HG03575 (cell line): ENCODE data around the gene CCDC86.
"Not testable (repeated sequence)": the region's sequence is repeated elsewhere in the genome, so short reads cannot be mapped to it uniquely, and the experiment has no call there.

Experiments used
- ATAC-seq: cut with Tn5 transposase; IDR thresholded peaks from one replicate; pipeline ENCODE4 v1.9.1; 2021; ENCODE audit not compliant: unreplicated experiment, insufficient number of reproducible peaks, low FRiP score; ENCODE audit errors: extremely low read depth

CCDC86 gene

DNA sequence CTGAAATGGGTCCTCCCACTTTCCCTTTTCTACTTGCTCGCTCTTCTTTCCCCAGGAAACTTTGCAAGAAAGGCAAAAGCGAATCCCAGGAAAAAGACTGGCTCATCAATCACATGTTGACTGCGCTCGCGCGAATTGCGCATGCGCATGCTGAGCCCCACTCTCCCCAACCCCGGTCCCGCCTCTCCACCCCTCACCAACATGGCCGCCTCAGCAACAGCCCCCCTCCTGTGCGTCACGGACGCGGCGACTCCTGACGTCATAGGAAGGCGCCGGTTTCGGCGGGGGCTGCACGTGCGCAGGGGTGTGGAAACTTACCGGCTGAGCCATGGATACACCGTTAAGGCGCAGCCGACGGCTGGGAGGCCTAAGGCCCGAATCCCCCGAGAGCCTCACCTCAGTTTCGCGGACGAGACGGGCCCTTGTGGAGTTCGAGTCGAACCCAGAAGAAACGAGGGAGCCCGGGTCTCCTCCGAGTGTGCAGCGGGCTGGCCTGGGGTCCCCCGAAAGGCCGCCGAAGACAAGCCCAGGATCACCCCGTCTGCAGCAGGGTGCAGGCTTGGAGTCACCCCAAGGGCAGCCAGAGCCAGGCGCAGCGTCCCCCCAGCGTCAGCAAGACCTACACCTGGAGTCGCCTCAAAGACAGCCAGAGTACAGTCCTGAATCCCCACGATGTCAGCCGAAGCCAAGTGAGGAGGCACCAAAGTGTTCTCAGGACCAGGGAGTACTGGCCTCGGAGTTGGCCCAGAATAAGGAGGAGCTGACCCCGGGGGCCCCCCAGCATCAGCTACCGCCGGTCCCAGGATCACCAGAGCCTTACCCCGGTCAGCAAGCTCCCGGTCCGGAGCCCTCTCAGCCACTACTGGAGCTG, at the start of gene CCDC86:
CCDC86 (plus strand) TSS at position 317 of the 871 bp plus-strand sequence; CDS start at position 329, 12 bp downstream.
- ATAC-seq = no peak

- no peak for ATAC-seq
Observed at GRCh38 chr11:60792521-60792920, 49.4 kb upstream of the CCDC86 start.

DNA sequence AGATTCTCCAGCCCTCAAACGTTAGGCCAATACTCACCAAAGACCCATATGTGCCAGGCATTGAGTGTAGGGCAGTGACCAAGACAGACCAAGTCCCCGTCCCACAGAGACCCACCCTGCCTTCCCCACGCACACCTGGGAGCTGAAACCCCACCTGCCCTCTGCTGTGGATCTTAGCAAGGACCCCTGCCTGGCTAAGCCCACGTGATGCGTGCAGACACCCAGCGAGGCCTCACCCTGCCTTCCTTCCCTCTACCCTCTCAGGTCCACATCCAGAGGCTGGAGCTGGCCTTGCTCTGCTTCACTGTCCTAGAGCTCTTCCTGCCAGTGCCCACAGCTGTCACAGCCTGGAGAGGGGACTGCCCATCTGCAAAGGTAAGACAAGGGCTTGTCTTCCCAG, 46.6 kb upstream of the CCDC86 start:
- ATAC-seq = no peak

DNA sequence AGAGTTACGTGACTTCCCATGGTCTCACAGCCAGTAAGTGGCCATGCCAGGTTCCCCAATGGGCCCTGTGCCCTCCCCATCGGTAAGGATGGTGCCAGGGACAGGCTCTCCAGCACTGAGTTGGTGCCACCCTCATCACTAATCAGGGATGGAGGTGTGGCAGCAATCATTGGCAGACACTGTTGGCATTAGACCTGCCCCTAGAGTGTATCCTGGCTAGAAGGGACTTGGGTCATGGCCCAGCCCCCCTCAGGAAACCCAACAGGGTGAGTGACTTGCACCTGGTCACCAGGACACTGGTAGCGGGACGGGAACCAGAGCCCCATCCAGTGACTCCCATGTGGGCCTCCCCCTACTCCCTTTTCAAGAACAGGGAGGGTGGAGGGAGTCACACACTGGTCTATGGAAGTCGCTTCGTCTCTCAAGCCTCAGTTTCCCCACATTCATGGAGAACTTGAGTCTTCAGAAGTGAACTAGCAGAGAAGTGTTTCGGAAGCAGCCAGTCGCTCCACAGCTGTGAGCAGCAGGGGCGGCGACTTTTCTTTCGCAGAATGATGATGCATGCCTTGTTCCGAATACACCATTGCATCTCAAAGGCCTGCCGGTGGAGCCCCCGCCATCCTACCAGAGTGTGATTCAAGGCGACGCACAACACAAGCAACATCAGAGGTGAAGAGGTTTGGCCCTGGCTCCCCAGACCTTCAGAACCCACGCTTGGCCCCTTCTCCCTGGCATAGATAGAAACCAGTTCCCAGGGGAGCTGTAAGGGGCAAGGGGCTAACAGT, 43.9 kb upstream of the CCDC86 start:
- no peak for ATAC-seq

GRCh38 chr11:60798631-60799030, 43.3 kb upstream of the CCDC86 start:
- ATAC-seq = no peak

- ATAC-seq = no peak
Observed at GRCh38 chr11:60801194-60801593, 40.7 kb upstream of the CCDC86 start.

GRCh38 chr11:60803273-60803936, 38.5 kb upstream of the CCDC86 start:
- no peak for ATAC-seq

- ATAC-seq = no peak
Observed at GRCh38 chr11:60809249-60809648, 32.7 kb upstream of the CCDC86 start.

- ATAC-seq = no peak
Observed at GRCh38 chr11:60809691-60810090, 32.2 kb upstream of the CCDC86 start.

DNA sequence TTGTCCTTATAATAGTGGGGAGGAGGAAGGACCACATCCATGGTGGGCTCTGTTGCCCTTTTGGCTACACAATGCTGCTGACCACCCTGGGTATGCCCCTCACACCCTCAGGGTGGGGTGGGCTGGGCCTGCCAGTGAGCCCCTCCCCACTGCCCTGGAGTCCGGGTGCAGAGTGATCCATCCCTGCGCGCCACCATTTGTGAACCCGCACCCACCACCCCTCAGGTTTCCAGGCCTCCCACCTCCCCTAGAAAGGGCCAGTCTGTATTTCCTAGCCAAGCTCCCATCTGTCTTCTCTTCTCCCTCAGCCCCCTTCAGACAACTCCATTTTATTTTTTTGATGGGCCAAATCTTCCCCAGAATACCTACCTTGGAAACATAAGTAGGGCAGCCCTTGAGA, 31.8 kb upstream of the CCDC86 start:
- no peak for ATAC-seq

GRCh38 chr11:60810569-60810968, 31.3 kb upstream of the CCDC86 start:
- no peak for ATAC-seq

GRCh38 chr11:60813324-60813723, 28.6 kb upstream of the CCDC86 start:
- ATAC-seq = no peak

GRCh38 chr11:60814112-60814511, 27.8 kb upstream of the CCDC86 start:
- no peak for ATAC-seq

- no peak for ATAC-seq
Observed at GRCh38 chr11:60816590-60817157, 25.2 kb upstream of the CCDC86 start.

GRCh38 chr11:60818057-60818456, 23.9 kb upstream of the CCDC86 start:
- no peak for ATAC-seq

DNA sequence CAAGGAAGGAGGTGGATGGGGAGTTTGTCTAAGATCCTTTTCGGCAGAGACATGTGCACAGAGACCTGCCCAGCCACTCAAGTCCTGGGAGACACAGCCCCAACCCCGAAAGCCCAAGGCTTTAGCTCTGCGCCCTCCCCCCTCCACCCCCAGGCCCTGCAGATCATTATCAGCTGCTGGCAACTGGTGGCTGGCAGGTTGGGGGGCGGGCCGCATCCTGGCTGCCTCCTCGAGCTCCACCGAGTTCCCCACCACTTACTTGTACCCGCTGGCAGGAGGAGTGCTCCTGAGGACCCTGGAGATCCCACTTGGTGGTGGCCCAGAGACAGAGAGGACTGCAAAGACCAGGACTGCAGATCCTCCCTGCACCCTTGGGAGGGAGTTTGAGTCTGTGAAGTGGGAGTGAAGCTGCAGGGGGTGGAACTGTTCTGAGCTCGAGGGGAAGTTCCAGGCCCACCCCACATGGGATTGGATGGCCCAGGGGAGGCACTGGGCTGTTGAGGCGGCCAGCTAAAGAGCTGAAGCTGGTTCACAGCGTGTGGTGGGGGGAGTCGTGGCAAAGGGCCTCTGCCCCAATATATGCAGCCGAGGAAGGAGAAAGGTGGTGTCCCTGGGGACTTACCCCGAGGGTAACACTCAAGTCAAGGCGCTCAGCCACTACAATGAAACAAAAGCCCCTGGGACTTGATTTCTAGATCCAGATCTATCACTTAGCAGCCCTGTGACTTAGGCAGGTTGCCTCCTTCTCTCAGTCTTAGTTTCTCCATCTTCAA, 19.9 kb upstream of the CCDC86 start:
- no peak for ATAC-seq

- ATAC-seq = not testable (repeated sequence)
Observed at GRCh38 chr11:60823745-60824306, 18.1 kb upstream of the CCDC86 start.

- ATAC-seq = no peak
Observed at GRCh38 chr11:60825118-60825517, 16.8 kb upstream of the CCDC86 start.
